Cardiac fibroblast (primary cell): Measurements from ENCODE around the gene NF2.

Experiments
- DNase-seq, 2 donors: peaks; one replicate each; pipeline versions ENCODE4 v3.0.0 to v3.0.0-alpha.2; 2010; ENCODE audit warnings: low read depth in 2 of 2
- H3K4me3 ChIP-seq, 2 donors: replicated peaks in 1 of 2; 1 replicate in 1 of 2; 2 replicates in 1 of 2; pipeline ENCODE4 v1.5.1; 2011; ENCODE audit warnings: low read depth in 2 of 2, low read length in 2 of 2, mild to moderate bottlenecking in 2 of 2, moderate library complexity in 1 of 2
- TF ChIP-seq, protein P1 (sequence below): IDR thresholded peaks from one replicate; pipeline ENCODE4 v1.5.1; 2011; ENCODE audit warnings: low read depth, mild to moderate bottlenecking, low read length, inconsistent platforms

Gene NF2

DNA sequence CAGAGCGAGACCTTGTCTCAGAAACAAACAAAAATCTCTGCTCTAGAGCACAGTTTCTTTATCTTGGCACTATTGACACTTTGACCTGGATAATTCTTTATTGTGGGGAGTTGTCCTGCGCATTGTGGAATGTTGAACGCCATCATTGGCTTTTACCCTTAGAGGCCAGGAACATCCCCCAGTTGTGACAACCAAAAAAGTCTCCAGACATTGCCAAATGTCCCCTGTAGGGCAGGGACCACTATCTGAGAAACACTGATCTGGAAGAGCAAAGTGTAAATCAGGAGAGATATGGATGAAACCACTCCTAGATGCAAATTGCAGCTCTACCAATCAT, 4.8 kb upstream of the NF2 start:
- no peak overlapping the region for H3K4me3 ChIP-seq
- no peak for DNase-seq
- TF ChIP-seq, protein P1, sequence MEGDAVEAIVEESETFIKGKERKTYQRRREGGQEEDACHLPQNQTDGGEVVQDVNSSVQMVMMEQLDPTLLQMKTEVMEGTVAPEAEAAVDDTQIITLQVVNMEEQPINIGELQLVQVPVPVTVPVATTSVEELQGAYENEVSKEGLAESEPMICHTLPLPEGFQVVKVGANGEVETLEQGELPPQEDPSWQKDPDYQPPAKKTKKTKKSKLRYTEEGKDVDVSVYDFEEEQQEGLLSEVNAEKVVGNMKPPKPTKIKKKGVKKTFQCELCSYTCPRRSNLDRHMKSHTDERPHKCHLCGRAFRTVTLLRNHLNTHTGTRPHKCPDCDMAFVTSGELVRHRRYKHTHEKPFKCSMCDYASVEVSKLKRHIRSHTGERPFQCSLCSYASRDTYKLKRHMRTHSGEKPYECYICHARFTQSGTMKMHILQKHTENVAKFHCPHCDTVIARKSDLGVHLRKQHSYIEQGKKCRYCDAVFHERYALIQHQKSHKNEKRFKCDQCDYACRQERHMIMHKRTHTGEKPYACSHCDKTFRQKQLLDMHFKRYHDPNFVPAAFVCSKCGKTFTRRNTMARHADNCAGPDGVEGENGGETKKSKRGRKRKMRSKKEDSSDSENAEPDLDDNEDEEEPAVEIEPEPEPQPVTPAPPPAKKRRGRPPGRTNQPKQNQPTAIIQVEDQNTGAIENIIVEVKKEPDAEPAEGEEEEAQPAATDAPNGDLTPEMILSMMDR: no peak

GRCh38 chr22:29604076-29604360, 585 bp downstream of the NF2 start:
- peak overlapping the region; percentile 67 to 92 for H3K4me3 ChIP-seq
- peak in 1 of 2 donors; percentile 56 for DNase-seq
- TF ChIP-seq, protein P1: no peak

- DNase-seq: no peak
- TF ChIP-seq, protein P1: no peak
- H3K4me3 ChIP-seq: peak overlapping the region in 1 of 2 donors; percentile 92
Observed at GRCh38 chr22:29605527-29605850, 2.1 kb downstream of the NF2 start.

DNA sequence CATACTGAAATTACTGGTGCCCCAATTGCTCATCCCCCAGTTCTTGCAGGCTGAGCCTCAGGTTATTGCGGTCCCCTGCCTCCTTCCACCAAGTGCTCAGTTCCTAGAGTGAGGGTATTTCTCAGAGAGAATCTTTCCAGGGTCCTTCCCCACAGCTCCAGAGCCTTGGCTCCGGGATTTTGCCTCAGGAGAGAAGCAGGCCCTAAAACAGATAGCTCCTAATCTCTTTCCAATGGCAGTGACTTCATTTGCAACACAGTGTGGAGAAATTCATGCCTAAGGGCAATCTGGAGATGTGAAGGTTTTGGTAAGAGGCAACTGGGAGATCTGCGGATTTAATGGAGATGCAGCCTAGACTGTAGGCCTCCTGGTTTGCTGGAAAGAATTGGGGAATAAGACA, 2.9 kb downstream of the NF2 start:
- DNase-seq: no peak
- H3K4me3 ChIP-seq: no peak overlapping the region
- TF ChIP-seq, protein P1: no peak

DNA sequence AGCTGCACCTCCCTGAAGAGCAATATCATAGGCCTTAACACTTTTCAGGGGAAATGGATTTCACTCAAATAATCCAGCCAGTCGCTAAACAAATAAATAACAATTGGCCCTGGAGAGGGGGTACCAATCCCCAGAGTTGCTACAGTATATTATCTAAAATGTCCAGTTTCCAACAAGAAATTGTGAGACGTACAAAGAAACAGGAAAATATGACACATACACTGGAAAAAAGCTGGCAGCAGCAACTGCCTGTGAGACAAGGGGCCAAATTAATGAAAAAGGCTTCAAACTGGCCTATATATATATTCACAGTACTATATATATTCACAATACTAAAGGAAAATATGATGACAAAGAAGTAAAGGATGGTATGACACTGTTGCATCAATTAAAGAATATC, 4.0 kb downstream of the NF2 start:
- TF ChIP-seq, protein P1: no peak
- peak; percentile 42 to 45 for DNase-seq
- H3K4me3 ChIP-seq: no peak overlapping the region

GRCh38 chr22:29609139-29609538, 5.7 kb downstream of the NF2 start:
- TF ChIP-seq, protein P1: peak; percentile 41
- no peak for DNase-seq
- no peak overlapping the region for H3K4me3 ChIP-seq

DNA sequence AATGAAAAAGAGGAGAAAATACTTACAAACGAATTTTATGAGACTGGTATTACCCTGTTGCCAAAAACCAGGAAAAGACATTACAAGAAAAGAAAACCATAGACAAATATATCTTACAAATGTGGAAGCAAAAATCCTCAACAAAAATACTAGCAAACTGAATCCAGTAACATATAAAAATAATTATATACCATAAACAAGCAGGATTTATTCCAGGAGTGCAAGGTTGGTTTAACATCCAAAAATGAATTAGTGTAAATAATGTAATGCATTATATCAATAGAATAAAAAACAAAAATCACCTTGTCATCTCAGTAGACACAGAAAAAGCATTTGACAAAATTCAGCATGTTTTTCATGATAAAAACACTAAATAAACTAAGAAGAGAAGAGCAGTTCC, 7.3 kb downstream of the NF2 start:
- no peak for DNase-seq
- no peak overlapping the region for H3K4me3 ChIP-seq
- TF ChIP-seq, protein P1: no peak
